Astrocyte (in vitro differentiated cells and primary cell): ENCODE measurements around the gene CDK4.

Experiments used
- EZH2 ChIP-seq: IDR thresholded peaks from 2 replicates; pipeline ENCODE4 v1.6.1; 2012; ENCODE audit warnings: mild to moderate bottlenecking, low read length, inconsistent platforms; ENCODE audit not compliant: insufficient read depth
- TF ChIP-seq, protein P1 (sequence below): IDR thresholded peaks from 2 replicates; pipeline ENCODE4 v1.5.1; 2011; ENCODE audit warnings: low read depth, mild to moderate bottlenecking, inconsistent platforms, low read length, moderate library complexity; ENCODE audit not compliant: insufficient read depth

DNA sequence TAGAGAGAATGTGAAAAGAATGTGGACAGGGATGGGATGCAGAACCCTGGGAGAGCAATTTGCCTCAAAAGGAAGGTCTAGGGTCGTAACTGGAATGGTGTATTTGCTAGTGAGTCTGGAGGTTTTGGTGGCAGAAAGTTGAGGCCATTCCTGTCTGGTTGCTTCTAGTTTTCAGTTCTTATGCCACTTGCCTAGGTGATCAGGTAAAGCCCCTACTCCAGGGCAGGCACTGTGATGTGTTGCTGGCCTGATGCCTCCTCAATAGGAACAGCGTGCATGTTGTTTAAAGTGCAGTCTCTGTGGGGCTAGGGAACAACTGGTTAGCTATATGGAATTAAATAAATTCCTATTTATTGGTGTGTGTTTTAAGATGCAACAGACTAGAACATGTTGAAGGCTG is 51.8 kb downstream of the CDK4 start:
- TF ChIP-seq, protein P1, sequence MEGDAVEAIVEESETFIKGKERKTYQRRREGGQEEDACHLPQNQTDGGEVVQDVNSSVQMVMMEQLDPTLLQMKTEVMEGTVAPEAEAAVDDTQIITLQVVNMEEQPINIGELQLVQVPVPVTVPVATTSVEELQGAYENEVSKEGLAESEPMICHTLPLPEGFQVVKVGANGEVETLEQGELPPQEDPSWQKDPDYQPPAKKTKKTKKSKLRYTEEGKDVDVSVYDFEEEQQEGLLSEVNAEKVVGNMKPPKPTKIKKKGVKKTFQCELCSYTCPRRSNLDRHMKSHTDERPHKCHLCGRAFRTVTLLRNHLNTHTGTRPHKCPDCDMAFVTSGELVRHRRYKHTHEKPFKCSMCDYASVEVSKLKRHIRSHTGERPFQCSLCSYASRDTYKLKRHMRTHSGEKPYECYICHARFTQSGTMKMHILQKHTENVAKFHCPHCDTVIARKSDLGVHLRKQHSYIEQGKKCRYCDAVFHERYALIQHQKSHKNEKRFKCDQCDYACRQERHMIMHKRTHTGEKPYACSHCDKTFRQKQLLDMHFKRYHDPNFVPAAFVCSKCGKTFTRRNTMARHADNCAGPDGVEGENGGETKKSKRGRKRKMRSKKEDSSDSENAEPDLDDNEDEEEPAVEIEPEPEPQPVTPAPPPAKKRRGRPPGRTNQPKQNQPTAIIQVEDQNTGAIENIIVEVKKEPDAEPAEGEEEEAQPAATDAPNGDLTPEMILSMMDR: no peak
- TF ChIP-seq EZH2: no peak
